ENCODE results near the gene DHRS1. TPM values are rescaled to one million over a fixed set of nuclear protein-coding genes. Genes with fewer than 3 reads are reported as not detected.
"Not testable (repeated sequence)": the region's sequence is repeated elsewhere in the genome, so short reads cannot be mapped to it uniquely, and the experiment has no call there.

The DHRS1 gene
- total RNA-seq, 2 donors from 2014 or later: 14.0 to 17.9 TPM

GRCh38 chr14:24330973-24331674 lies 31.5 kb upstream of the DHRS1 start:
- DNase-seq (ENCODE audit: low spot score): no peak
- intact Hi-C loops (cut with DNase I): loop anchor here (2.0 to 5.0 kb wide), 2 partner anchors 106 kb away; no protein-coding TSS in a partner anchor

DNA sequence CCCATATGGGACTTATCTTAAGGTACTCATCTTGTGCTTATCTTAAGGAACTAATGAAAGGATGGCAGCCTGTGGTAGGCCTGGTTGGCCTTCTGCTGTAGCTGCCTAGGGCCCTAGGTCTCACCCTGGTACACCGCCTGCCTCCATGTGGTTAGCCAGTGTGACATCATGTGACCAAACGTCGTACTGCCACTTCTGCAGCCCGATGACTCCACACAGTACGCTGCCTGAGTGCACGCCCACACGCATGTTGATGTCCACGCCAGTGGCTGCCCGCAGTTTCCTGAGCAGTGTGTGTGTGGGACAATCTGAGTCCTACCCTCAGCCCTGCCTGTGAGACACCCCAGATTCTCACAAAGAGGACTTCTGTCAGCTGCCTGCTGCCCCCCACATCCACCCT lies 30.2 kb upstream of the DHRS1 start:
- intact Hi-C loops (cut with DNase I): loop anchor here (2.0 to 5.0 kb wide), 2 partner anchors 107 to 108 kb away; no protein-coding TSS in a partner anchor

DNA sequence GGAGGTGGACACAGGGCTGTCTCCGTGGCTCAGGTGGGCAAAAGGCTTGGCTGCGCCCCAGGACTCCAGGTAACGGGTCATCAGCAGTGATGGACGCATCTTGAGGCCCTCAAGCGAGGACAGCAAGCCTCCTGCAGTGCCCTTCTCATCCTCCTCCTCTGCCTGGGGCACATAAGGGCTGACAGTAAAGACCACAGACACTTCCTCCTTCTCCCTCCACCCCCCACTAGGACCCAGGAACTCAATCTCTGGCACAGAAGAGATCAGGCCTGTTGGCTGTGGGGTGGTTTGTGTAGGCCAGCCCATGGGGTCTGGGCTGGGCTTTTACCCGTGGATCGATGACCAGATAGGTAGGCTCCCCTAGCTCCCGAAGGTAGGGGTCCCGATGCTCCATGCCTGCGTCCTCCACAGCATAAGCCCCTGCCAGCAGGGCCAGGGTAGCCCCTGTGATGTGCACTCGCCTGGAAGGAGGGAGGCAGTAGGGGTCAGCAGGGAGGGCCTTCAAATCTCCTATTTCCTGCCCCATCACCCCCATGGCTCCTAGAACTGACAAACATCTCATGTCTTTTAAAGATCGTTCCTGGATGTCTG lies 29.6 kb upstream of the DHRS1 start:
- intact Hi-C loops (cut with DNase I): no loop called here
- DNase-seq (ENCODE audit: low spot score): no peak

More for the DNA sequence above, 30.2 kb upstream of the DHRS1 start:
- peak; percentile 88 for DNase-seq (ENCODE audit: low spot score)

GRCh38 chr14:24327914-24328313 lies 28.3 kb upstream of the DHRS1 start:
- intact Hi-C loops (cut with DNase I): not testable (repeated sequence)

GRCh38 chr14:24327303-24327702 lies 27.7 kb upstream of the DHRS1 start:
- intact Hi-C loops (cut with DNase I): no loop called here
- DNase-seq (ENCODE audit: low spot score): no peak

More at GRCh38 chr14:24327914-24328313, 28.3 kb upstream of the DHRS1 start:
- DNase-seq (ENCODE audit: low spot score): peak; percentile 88

GRCh38 chr14:24325963-24326362 lies 26.4 kb upstream of the DHRS1 start:
- DNase-seq (ENCODE audit: low spot score): no peak
- intact Hi-C loops (cut with DNase I): no loop called here

- intact Hi-C loops (cut with DNase I): no loop called here
- no peak for DNase-seq (ENCODE audit: low spot score)
Measured at GRCh38 chr14:24325041-24325530, 25.5 kb upstream of the DHRS1 start.

DNA sequence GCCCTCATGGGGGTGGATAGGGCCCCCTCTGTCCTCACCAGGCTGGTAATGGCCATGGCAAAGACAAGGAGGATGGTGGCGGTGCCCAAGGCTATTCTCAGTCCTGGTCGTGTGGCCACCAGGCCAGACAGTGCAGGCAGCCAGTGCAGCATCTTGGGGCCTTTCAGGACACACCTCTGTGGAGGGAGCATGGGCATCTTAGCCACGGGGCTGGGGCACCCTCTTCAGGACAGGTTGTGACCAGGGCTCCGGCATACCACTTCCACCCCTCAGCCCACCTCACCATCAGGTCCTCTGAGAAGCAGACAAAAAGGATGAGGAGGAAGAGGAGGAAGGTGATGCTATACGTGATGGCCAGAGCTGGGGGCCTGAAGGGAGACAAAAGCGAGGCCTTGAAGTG lies 24.4 kb upstream of the DHRS1 start:
- no peak for DNase-seq (ENCODE audit: low spot score)
- intact Hi-C loops (cut with DNase I): no loop called here

GRCh38 chr14:24323341-24323740 lies 23.8 kb upstream of the DHRS1 start:
- DNase-seq (ENCODE audit: low spot score): no peak
- intact Hi-C loops (cut with DNase I): no loop called here

DNA sequence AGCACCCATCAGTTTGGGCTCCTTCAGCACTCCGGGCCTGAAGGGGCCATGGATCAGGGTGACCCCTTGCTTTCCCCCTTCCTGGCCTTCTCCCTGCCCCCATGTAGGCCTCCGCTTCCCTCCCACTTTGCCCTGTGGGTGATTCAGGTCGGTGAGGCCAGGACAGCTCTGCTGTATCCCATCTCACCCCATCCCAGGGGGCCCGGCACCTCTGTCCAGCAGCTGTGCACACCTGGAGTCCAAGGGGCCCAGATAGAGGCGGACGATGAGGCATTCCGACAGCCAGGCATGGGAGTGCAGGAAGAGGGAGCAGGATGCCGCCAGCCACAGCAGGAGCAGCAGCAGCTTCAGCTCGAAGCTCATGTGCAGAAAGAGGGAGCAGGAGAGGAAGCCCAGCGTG lies 23.1 kb upstream of the DHRS1 start:
- DNase-seq (ENCODE audit: low spot score): no peak
- intact Hi-C loops (cut with DNase I): no loop called here

- intact Hi-C loops (cut with DNase I): no loop called here
- DNase-seq (ENCODE audit: low spot score): no peak
Measured at GRCh38 chr14:24321212-24321975, 21.8 kb upstream of the DHRS1 start.

- intact Hi-C loops (cut with DNase I): no loop called here
- no peak for DNase-seq (ENCODE audit: low spot score)
Measured at GRCh38 chr14:24317141-24317928, 17.8 kb upstream of the DHRS1 start.

GRCh38 chr14:24316597-24316950 lies 17.0 kb upstream of the DHRS1 start:
- no peak for DNase-seq (ENCODE audit: low spot score)
- intact Hi-C loops (cut with DNase I): no loop called here

DNA sequence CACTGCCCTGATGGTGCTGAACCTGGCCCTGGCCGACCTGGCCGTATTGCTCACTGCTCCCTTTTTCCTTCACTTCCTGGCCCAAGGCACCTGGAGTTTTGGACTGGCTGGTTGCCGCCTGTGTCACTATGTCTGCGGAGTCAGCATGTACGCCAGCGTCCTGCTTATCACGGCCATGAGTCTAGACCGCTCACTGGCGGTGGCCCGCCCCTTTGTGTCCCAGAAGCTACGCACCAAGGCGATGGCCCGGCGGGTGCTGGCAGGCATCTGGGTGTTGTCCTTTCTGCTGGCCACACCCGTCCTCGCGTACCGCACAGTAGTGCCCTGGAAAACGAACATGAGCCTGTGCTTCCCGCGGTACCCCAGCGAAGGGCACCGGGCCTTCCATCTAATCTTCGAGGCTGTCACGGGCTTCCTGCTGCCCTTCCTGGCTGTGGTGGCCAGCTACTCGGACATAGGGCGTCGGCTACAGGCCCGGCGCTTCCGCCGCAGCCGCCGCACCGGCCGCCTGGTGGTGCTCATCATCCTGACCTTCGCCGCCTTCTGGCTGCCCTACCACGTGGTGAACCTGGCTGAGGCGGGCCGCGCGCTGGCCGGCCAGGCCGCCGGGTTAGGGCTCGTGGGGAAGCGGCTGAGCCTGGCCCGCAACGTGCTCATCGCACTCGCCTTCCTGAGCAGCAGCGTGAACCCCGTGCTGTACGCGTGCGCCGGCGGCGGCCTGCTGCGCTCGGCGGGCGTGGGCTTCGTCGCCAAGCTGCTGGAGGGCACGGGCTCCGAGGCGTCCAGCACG lies 16.4 kb upstream of the DHRS1 start:
- DNase-seq (ENCODE audit: low spot score): peak; percentile 90
- intact Hi-C loops (cut with DNase I): no loop called here

DNA sequence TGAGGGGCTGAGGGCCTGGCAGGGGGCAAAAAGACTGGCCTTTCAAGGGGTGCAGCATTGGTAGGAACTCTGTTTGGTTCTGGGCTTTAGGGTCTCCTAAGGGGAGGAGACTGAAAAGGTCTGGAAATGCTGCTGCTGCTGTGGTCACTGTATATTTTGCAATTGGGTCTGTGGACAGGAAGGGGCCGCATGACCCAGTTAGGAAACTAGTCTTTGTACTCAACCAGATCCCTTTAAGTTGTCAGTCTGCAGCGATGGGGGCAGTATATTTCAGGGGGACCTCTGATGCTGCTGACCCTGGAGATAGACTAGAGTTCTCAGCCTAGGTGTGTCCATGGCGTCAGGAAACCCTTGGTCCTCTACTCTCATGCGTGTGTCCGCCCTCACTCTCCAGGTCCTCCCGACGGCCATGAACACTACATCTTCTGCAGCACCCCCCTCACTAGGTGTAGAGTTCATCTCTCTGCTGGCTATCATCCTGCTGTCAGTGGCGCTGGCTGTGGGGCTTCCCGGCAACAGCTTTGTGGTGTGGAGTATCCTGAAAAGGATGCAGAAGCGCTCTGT lies 15.7 kb upstream of the DHRS1 start:
- DNase-seq (ENCODE audit: low spot score): no peak
- intact Hi-C loops (cut with DNase I): no loop called here

DNA sequence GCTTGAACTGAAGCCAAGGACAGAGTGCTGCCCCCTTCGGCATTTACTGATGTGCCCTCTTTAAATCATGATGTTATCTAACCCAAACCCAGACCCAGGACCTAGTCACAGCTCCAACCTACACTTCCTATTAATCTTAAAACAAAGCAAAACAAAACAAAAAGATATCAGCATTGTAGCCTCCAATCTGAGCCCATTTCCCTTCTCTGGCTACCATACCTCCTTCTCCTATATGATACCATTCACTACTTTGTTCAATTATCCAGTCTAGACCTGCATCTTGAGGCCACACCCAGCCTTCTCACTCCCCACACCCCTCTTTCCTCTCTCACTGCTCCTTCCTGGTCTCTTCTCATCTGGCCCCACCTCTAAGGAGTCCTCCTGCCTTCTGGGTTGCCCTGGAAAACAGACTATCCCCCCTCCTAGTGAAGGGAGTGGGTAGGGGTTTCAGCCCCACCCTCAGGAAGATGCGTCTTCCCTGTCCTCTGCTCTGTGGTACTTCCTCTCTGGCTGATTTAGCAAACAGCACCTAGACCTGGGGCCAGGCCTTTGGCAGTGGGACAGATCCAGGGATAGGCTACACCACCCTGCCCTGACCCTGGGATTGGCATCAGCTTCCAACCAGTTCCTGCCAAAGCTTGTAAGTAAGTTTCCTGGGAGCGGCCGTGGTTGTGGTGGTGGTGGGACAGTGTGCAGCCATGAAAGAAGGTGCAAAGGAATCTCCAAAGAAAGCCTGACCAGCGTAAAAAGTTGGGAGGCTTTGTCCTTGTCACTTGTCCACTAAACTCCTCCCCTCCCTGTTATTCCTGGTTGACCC lies 15.0 kb upstream of the DHRS1 start:
- DNase-seq (ENCODE audit: low spot score): no peak
- intact Hi-C loops (cut with DNase I): no loop called here

- intact Hi-C loops (cut with DNase I): no loop called here
- no peak for DNase-seq (ENCODE audit: low spot score)
Measured at GRCh38 chr14:24313913-24314312, 14.3 kb upstream of the DHRS1 start.
